Right lobe of liver (tissue), 4 donors: ENCODE results near the gene HEMK1.

Experiments used
- CTCF ChIP-seq, 4 donors: fragments of 200-600 bp in 3 of 4; fragments of 450-650 bp in 1 of 4; IDR thresholded peaks; one replicate each; pipeline versions ENCODE4 v1.5.1 to v1.8.0; 2016 to 2022; ENCODE audit warnings: antibody characterized with exemption in 4 of 4, mild to moderate bottlenecking in 2 of 4
- POLR2A ChIP-seq: fragments of 450-650 bp; IDR thresholded peaks from one replicate; pipeline ENCODE4 v1.6.1; 2017; ENCODE audit warnings: antibody characterized with exemption, mild to moderate bottlenecking
- donor health status: DM: no; HTN: no; CAD: no.
- donor health status: DM: no; HTN: no; CAD: no.
- donor health status: DM: no; HTN: yes; CAD: no.

- no peak for TF ChIP-seq CTCF (IDR thresholded peaks at IDR 0.05)
- no peak for TF ChIP-seq POLR2A
Measured at GRCh38 chr3:50600841-50601591, 31.7 kb downstream of the HEMK1 start.
